Measurements from ENCODE around the gene EDN3.

Gene EDN3

DNA sequence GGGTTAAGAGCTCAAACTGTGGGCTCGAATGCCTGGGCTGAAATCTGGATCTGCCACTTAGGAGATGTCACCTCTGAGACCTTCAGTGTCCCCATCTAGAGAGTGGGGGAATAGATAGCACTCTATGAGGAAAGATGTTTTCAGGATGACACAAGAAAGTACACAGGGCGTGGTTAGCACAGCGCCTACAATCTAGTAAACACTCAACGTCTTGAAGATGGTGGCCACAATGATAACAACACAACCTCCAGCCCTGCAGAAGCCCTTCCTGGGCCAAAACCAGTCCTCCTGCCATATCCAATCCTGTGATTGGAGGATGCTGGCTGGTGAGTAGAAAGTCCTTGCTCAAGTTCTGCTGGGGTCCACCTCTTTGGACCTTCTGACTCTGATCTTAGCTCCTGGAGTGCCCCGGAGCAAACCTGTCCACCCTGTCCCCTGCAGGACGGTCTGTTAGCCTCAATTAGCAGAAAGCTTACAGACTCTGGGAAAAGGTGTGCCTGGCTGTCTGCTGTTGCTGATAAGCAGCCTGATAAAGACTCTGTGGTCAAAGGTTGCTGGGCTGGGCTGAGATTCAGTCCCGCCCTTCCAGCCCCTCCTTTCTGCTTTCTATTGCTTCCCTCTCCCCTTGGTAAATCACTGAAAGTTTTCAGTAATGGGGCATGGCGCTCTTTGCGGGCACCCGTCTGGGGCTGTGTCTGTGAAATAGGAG, 8.2 kb downstream of the EDN3 start:
- DNase-seq (ENCODE audit: low read depth in 2 of 2), result no peak

DNA sequence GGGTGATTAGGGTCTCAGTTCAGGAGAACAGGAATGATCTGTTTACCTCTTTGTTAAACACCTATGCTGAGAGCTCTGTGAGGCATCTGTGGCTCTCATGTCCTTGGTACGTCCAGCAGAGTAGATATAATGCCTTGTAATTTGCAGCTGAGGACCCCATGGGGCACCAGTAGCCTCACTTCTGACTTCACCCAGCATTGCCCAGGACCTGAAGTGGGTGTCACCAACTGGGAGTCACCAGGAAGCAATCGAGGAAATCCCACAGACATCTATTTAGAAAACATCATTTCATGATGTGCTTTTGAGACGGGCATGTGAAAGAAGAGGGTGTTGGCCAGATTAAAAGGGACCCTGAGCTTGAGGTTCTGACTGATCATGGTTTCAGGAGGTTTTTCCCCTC, 8.8 kb downstream of the EDN3 start:
- no peak for DNase-seq (ENCODE audit: low read depth in 2 of 2)

DNA sequence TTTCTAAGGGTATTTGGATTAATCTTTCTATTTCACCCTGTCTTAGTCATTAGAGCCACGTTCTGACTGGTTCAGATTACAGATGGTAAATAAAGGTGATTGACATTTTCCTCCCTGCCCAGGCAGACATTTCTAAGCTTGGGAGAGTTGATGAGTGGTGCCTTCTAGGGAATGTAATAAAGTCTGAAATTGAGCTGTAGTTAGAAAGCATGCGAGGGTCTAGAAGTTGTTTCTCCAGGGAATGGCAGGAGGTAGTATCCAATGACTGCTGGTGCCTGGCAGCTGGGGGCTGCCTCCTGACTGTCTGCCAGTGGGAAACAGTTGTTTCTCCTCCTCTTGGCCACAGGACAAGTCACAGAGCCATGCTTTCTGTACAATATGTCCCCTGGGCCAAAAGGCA, 14.6 kb downstream of the EDN3 start:
- no peak for DNase-seq (ENCODE audit: low read depth in 2 of 2)

DNA sequence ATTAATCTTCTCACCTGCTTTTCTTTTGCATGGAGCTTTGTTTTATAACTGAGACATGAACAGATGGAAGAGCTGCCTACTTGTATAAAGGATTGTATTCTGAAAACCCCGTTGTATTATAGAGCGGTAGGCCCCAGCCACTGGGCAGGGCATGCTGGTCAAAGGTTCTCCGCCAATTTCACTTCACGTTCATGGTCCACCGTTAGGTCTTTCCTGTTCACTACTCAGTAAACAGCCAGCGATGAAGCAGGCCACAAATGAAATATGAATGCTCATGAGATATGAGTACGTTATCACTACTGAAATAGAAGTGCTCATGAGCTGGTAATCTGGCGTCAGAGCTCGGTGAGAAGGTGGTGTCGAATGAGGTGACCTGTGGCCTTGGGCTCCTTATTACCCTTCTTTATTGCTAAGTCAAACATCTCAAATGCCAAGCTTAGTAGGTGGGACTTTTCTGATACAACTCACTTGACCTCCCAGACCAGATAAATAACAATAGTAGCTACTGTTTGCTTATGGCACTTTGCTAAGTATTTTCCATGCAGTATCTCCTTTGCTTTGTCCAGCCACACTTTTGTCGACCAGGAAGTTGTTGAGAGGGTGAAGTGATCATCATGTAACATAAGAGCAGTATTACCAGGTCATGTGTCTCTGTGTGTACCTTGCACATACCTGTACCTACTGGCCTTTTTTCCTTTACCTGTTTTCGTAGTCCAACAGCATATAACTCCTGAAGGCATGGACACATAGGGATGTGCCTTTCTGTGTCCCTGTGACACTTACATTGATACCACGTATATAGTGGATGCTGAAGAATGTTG, 16.7 kb downstream of the EDN3 start:
- no peak for DNase-seq (ENCODE audit: low read depth in 2 of 2)

DNA sequence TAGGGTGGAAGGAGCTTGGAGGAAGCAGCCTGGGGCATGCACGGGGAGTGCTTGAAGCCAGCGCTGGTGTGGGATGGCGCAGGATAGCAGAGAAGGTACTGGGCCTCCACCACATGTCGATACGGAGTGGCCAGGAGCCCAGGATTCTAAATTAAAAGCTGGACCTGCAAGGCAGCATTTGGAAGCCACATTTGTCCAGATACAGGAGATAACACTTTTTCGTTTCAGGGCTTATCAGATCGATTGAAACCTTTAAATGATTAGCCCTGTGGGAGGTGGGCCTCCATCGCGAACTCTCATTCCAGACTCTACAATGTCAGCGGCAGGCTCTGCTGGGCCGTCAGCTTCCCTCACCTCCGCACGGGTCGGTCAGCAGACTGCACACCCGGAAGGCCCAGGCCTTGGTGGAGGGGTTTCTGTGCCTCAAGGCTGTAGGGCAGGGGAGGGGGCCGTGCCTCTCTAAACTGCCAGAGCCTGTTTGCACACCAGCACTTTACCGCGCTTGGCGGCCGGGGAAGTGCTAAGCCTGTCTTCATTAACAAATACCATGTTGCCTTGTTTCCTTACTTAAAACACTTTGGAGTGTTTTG, 17.9 kb downstream of the EDN3 start:
- no peak for DNase-seq (ENCODE audit: low read depth in 2 of 2)

DNA sequence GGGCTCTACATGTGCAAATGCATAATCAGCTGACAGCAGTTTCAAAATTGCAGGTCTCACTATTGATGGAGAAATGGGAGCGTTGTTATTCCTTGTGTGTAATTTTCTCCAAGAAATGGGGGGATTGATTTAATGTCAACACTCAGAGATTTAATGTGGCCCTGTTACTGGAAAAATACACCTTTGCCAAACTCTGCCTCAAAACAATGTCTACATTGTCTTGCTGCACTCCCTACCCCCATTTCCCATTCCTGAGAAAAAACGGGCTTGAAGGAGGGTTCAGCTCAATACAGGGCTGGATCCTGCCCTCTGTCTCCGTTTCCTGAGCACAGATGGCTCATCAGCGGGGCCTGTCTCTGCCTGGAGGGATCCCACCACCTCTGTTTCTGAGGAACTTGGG, 18.4 kb downstream of the EDN3 start:
- no peak for DNase-seq (ENCODE audit: low read depth in 2 of 2)

DNA sequence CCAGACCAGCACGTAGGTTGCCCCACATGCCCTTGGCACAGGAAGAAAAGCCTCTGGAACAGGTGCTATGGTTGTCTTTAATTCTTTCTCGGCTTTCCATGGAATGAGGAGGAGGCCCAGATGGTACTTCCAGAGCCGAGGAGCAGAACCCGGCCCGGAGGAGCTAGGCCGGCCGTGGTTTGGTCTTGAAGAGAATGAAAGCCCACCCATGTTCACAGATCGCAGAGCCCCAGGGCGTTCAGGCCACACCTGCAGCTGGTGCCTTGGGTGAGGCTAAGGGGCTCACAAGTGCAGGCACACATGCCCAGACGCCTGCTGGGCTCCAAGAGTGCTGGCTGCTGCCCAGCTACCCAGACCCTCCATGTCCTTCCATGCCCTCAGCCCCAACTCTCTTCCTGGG, 20.0 kb downstream of the EDN3 start:
- no peak for DNase-seq (ENCODE audit: low read depth in 2 of 2)

DNA sequence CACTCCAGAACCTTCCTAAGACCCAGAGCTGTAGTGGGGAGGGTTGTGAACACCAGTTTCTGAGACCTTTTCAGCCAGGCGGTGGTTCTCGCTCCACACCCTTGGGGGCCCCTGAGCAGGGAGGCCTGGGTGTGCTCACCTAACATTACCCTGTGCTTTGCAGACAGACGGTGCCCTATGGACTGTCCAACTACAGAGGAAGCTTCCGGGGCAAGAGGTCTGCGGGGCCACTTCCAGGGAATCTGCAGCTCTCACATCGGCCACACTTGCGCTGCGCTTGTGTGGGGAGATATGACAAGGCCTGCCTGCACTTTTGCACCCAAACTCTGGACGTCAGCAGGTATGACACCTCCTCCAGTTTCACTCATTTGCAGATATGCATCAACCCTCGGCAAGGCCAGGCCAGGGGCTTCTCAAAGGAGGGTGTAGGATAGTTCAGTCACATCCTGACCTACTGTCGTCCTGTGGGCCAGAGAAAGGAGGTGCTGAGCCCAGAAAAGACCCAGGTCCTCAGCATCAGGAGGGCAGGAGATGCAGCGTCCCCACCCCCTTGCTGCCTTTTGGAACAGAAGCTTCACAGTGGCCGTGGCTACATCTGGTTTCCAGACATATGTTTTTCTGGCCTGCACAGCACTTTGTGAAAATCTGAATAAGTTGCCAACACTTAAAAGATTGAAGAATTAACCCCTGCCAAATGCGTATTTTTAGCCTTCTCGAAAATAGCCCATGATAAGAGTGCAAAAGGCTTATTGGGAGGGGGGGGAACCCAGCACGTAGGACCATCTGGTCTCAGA, 20.6 kb downstream of the EDN3 start:
- no peak for DNase-seq (ENCODE audit: low read depth in 2 of 2)

DNA sequence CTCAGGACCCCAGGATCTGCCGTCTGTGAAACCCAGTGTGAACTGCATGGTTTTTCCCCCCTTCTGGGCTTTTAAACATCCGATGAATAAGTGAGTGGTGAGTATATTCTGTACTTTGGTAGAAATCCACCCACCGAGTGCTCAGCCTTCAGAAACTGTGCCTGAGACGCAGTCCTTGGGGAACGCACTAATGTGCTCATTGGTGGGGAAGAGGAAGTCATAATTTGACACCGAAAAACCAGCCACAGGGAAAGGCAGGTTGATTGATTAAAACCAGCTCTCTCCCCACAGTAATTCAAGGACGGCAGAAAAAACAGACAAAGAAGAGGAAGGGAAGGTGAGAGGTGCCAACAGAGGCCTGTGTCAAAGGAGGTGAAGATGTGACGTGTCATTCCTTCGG, 21.7 kb downstream of the EDN3 start:
- DNase-seq (ENCODE audit: low read depth in 2 of 2), result no peak

DNA sequence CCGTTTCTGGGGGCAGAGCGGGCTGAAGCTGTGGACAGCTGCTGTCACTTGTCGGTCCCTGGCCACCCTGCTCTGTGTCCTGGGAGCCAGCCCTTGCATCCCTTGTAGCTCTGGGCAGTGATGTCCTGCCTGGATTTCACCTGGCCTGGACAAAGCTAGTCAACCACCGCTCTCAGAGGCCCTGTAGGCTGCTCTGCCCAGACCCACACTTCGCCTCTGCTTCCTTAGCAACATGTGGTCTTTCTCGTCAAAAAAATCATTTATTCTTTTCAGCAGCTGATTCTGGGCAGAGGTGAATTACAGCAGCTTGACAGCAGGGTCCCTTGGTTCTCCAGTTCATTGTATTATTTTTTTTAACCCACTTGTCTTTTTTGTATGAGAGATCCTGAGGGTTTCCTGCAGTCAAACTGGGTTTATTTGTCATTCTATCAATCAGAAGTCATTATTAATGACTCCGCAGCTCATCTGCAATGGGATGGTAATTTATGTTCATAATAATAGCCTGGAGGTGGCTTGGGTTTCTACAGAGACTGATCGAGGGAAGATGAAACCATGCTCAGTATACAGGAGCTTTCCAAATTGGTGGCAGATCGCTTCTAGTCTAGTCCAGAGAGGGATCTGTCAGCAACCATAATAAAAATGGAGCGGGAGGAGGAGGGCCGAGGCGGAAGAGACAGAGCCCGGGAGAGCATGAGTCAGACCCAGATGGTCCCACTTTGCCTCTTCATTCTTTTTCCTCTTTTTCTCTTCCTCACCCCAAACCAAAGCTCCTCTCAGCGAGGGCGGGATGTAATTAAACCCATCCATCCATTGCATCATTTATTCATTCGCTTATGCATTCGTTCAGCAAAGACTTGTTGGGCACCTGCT, 22.4 kb downstream of the EDN3 start:
- DNase-seq (ENCODE audit: low read depth in 2 of 2), result no peak

DNA sequence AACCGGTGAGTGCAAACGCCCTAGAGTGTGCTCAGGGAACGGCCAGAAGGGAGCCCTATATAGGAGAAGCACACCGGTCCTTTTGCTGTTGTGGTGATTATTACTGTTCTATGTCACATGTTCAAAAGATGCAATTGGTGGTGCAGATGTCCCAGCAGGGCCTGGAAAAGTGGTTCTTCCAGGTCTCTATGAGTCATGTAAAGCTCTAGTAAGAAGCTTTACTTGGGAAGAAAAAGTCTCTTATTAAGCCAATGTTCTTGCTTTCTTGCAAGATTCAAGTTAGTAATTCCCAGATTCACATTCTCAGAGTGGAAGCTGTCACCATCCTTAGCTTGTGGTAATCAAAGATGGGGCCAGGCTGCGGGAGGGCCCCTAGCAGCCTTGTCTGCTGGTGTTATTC, 23.3 kb downstream of the EDN3 start:
- no peak for DNase-seq (ENCODE audit: low read depth in 2 of 2)

DNA sequence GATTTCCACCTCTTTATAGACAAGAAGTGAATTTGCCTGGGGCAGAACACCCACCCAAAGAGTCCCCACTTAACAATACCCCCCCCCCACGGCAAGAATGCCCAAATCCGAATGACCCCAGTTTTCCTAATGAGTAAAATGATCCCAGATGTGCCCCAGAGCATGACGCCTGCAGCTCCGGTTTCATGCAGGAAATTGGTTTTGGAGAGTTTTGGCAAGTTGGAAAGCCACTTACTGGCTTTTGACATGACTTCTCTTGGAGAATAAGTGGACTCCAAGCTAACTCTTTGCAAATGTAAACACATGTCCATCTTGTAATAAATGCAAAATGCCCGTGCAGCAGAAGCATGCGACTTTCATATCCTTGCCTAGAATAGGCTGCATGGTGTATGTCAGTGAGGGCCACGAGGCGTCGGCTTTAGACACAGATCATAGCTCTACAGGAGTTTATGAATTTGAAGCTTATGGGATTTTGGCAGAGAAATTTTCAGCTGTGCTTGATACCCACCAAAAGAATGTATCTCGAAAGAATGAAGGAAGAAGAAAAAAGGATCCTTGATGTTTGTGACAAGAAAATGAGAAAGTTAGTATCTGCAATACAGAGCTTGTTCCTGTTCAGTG, 24.2 kb downstream of the EDN3 start:
- DNase-seq (ENCODE audit: low read depth in 2 of 2), result no peak

DNA sequence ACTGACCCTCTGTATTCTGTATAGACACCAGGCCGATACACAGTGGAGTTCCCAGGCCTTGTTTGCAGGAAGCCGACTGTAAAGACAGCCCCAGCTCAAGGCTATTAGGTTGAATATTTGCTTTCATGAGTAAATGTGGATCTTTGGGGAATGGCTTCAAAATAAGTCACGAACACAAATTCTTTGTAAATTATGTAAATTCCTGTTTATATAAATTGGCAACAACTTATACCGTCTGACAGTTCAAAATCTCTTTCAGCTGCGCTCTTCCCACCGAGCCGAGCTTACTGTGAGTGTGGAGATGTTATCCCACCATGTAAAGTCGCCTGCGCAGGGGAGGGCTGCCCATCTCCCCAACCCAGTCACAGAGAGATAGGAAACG, 24.7 kb downstream of the EDN3 start:
- no peak for DNase-seq (ENCODE audit: low read depth in 2 of 2)

DNA sequence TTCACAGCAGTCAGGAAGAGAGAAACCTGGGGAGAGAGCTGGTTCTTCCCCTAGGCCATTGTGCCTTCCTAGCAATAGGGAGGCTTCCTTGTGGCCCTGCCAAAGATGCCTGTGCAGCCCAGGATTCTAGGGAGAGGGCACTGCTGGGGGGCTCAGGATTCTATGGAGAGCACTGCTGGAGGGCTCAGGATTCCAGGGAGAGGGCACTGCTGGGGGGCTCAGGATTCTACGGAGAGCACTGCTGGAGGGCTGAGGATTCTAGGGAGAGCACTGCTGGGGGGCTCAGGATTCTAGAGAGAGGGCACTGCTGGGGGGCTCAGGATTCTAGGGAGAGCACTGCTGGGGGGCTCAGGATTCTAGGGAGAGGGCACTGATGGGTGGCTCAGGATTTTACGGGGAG, 25.8 kb downstream of the EDN3 start:
- DNase-seq (ENCODE audit: low read depth in 2 of 2), result no peak

DNA sequence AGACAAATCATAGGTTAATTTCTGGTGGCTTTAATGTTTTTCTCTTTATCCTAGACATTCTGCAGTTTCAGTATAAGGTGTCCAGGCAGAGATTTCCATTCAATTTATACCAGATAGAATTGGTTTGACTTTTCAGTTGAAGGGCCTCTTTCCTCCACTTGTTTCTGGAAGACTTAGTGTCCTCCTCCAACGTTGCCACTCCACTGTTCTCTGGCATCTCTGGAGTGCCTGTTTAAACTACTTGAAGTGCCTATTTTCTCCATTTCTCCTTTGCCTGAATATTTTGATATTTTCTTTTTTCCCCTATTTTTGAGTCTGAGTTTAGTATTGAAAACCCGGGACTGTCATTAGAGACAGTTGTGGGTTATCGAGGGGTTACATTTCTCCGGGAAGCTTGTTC, 27.7 kb downstream of the EDN3 start:
- DNase-seq (ENCODE audit: low read depth in 2 of 2), result no peak

DNA sequence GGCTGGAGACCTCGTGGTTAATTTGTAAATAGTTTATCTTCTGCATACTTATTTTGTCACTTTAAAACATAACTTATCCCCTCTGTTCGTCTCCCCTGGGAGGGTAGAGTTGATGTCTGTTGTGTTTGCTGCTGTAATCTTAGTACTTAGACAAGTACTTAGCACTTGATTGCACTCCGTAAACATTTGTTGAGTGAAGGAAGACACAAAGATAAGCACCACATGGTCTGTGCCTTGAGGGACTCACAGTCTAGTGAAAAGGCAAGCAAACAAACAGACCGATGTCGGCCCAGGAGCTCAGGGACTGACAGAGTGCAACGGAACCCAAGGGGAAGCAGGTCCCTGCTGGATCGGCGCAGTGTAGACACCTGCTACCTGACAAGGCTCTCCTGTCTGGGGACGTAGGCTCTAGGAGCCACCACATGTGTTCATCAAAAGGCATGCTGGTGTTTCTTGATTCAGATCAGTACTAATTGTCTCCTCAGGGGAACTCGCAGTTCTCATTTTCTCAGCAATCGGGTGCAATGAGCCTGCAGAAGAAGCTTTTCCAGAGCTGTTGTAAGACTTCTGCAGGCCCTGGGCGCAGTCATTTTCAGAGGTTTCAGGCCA, 31.4 kb downstream of the EDN3 start:
- DNase-seq (ENCODE audit: low read depth in 2 of 2), result no peak

DNA sequence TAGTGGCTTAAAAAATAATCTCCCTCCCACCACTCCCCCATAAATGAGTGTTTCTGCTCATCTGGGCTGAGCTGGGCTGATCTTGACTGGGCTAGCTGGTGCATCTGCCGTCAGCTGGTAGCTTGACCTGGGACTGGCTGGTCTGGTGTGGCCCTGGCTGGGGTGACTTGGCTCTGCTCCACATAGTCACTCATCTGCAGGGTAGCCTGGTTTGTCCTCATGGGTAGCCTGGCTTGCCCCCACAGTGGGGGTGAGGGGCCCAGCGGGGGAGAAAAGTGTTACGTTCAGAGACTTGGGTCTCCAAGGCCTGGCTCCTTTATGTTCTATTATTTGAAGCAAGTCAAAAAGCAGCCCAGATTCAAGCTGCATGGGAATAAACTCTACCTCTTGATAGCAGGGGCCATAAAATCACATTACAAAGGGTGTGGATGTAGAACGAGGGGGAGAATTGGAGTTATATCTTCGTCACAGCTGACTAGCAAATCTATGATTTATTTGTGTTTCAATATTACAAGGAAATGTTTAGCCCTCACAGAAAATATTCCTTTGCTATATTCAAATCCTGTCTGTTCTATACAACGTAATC, 32.9 kb downstream of the EDN3 start:
- no peak for DNase-seq (ENCODE audit: low read depth in 2 of 2)

DNA sequence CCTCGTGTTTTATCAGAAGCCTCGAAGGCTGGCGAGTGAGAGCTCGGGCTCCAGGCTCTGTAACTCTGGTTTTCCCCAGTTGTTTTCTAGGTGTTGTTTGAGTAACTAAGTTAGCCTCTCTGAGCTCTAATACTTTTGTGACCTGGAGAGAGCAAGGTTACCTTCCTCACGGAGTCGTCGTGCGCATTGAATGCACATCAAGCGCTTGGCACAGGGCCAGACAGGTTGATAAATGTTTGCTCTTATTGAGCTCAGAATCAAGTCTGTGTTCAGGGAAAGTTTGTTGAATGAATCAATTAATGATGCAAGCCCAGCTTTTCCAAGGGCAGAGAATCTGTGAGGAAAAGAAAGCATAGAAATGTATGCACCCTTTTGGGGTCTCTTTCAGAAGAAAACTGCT, 33.5 kb downstream of the EDN3 start:
- DNase-seq (ENCODE audit: low read depth in 2 of 2), result no peak

DNA sequence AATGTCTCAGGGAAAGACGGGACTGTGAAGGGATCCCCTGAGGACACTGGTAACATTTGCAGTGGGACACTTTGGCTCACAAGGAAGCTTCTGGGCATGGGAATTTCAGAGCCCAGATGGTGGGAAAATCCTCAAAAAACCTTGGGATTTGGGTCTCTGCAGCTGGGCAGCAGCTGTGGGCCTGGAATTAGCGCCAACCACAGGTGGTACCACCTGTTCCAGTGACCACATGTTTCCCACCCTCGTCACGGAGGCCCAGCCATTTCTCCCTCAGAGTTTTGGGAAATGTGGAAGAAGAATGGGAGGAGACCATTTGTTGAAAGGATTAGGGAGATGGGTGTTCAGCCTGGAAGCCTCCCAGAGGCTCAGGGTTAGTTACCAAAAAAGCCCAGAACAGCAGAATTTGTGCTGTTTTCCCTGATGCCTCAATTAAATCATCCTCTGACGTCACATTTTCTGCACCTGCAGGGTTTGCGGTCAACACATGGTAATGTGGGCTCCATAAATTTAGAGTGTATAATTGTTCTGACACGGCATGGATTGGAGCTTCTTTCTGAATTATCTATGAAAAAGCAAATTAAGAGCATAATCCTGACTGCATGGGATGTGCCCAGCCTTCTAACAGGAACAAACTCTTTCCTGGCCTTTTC, 34.4 kb downstream of the EDN3 start:
- no peak for DNase-seq (ENCODE audit: low read depth in 2 of 2)

DNA sequence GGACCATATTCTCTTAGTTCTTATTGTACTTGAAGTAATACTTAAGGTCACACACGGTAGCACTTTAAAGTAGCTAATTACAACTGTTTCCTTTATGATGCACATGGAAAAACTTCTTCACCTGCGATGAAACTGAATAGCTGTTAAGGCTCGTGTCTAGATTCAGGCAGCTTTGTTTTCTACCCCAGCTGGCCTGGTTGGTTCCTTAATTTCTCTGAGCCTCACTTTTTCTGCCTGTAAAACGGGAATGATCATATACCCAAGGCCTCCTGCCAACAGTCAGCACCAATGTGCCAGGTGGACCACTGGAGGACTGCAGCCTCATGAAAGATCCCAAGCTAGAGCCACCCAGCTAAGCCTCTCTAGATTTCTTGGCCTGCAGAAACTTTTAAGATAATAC, 35.0 kb downstream of the EDN3 start:
- DNase-seq (ENCODE audit: low read depth in 2 of 2), result no peak

All from stimulated activated CD4-positive, alpha-beta T cell treated with anti-CD3 and anti-CD28 coated beads, Interleukin-4, amount 100 ng/mL, for 48 hours (primary cell).